Measurements from ENCODE around the gene SLC8A2. TPM values are rescaled to one million over a fixed set of nuclear protein-coding genes. Genes with fewer than 3 reads are reported as not detected.

Gene SLC8A2
- total and polyA plus RNA-seq, 2 of the 4 experiments (the other 2 are of a cell fraction): 0.05 TPM; not detected in 1

GRCh38 chr19:47421844-47422395 is 49.8 kb downstream of the SLC8A2 start:
- H3K18ac ChIP-seq (ENCODE audit: low read depth, low read length): no peak overlapping the region
- ChIA-PET CTCF (no interaction called here), POLR2A (ENCODE audit: unreplicated experiment) (no interaction called here)
- H4K20me1 ChIP-seq (ENCODE audit: insufficient read depth, low read length): peaks cover 19% of the 10 kb centered on the region
- H3K23ac ChIP-seq (ENCODE audit: low read depth, low read length): peak overlapping the region; percentile 79; the same call in 1 of the 2 replicates
- no peak overlapping the region for H4K91ac ChIP-seq (ENCODE audit: insufficient read depth, low read depth, low read length)
- dilution Hi-C loops (cut with HindIII; ENCODE audit: low sequenced_read_pairs, unreplicated experiment): no loop called here
- no peak overlapping the region for H4K5ac ChIP-seq (ENCODE audit: low read depth, low read length)
- H2BK120ac ChIP-seq (ENCODE audit: low read depth, low read length): no peak overlapping the region
- no peak overlapping the region for H2BK5ac ChIP-seq (ENCODE audit: low read depth, low read length, poor library complexity, severe bottlenecking)
- H3K4me3 ChIP-seq (ENCODE audit: insufficient read depth, low read depth, low read length): no peak overlapping the region
- H2AK9ac ChIP-seq (replicated peaks; ENCODE audit: low read depth, low read length, poor library complexity): no peak overlapping the region
- H3K56ac ChIP-seq (ENCODE audit: extremely low read depth, insufficient read depth, low read length): no peak overlapping the region
- no peak for ATAC-seq (ENCODE audit: low read depth)
- H3K27me3 ChIP-seq (ENCODE audit: control insufficient read depth, insufficient read depth, low read length): peaks cover 47% of the 10 kb centered on the region
- in situ Hi-C loops (cut with MboI; ENCODE audit: low sequenced_read_pairs): no loop called here
- H4K8ac ChIP-seq (ENCODE audit: low read depth in 2 of 2, low read length in 2 of 2): no peak overlapping the region
- H3K4ac ChIP-seq (ENCODE audit: low read depth, low read length): no peak overlapping the region
- H3K79me1 ChIP-seq (ENCODE audit: low read depth in 1 of 2, low read length in 2 of 2): peaks cover 8 to 19% of the 10 kb centered on the region in 2 experiments; a peak in 3 of 4 replicates
- no peak overlapping the region for H2AK5ac ChIP-seq (ENCODE audit: low read depth, low read length)
- H2AFZ ChIP-seq (replicated peaks; ENCODE audit: low read length, poor library complexity): peak overlapping the region; percentile 28
- peaks cover 7% of the 10 kb centered on the region for H3K9me1 ChIP-seq (ENCODE audit: insufficient read depth, low read length)
- TF ChIP-seq MAFK (IDR thresholded peaks at IDR 0.05; ENCODE audit: low read depth, low read length): no peak
- TF ChIP-seq MAZ (IDR thresholded peaks at IDR 0.05; ENCODE audit: borderline replicate concordance, low read depth, low read length): no peak
- no peak for TF ChIP-seq MXI1 (IDR thresholded peaks at IDR 0.05; ENCODE audit: borderline replicate concordance, low read depth, low read length)
- no peak for TF ChIP-seq RFX5 (IDR thresholded peaks at IDR 0.05; ENCODE audit: low read depth, low read length)
- no peak for TF ChIP-seq FOS (IDR thresholded peaks at IDR 0.05; ENCODE audit: low read depth, low read length)
- no peak for TF ChIP-seq SMC3 (IDR thresholded peaks at IDR 0.05; ENCODE audit: low read depth, low read length)
- TF ChIP-seq POLR2A (IDR thresholded peaks at IDR 0.05; ENCODE audit: low read depth, low read length): no peak
- TF ChIP-seq CTCF (conservative IDR thresholded peaks at IDR 0.05; ENCODE audit: low read depth, low read length): no peak
- TF ChIP-seq CEBPB (IDR thresholded peaks at IDR 0.05; ENCODE audit: low read depth, low read length): no peak
- TF ChIP-seq RCOR1 (IDR thresholded peaks at IDR 0.05; ENCODE audit: insufficient replicate concordance, low read length): no peak
- TF ChIP-seq ELK1 (IDR thresholded peaks at IDR 0.05; ENCODE audit: borderline replicate concordance, low read depth, low read length): no peak
- no peak for TF ChIP-seq USF2 (IDR thresholded peaks at IDR 0.05; ENCODE audit: low read depth, low read length)
- TF ChIP-seq RAD21 (IDR thresholded peaks at IDR 0.05; ENCODE audit: low read length): no peak
- TF ChIP-seq BHLHE40 (IDR thresholded peaks at IDR 0.05; ENCODE audit: low read depth, low read length): no peak
- no peak for TF ChIP-seq CHD1 (IDR thresholded peaks at IDR 0.05; ENCODE audit: low read depth, low read length)
- H2BK20ac ChIP-seq (ENCODE audit: low read depth, low read length): no peak overlapping the region
- no peak overlapping the region for H3K27ac ChIP-seq (ENCODE audit: insufficient read depth, low read length)
- no peak for DNase-seq
- H3K9me3 ChIP-seq (ENCODE audit: control insufficient read depth, insufficient read depth, low read length): no peaks in the 10 kb centered on the region
- no peak overlapping the region for H2BK15ac ChIP-seq (ENCODE audit: low read depth, low read length)
- H3K9ac ChIP-seq (ENCODE audit: low read depth, low read length): no peak overlapping the region
- intact Hi-C loops (cut with micrococcal nuclease): no loop called here
- H3K36me3 ChIP-seq (ENCODE audit: control insufficient read depth, insufficient read depth, low read length): no peaks in the 10 kb centered on the region
- peaks cover 9% of the 10 kb centered on the region for H3K4me1 ChIP-seq (ENCODE audit: control insufficient read depth, insufficient read depth, low read length)
- 6% methylated on average over 10 of the region's 31 CpGs; no CpG with 5 or more reads in 1 of the 2 experiments for WGBS, 2 experiments (ENCODE audit: extremely low coverage in 2 of 2, insufficient read length in 1 of 2)
- no TSS peak for BruUV-seq (replicated peaks)
- no peak overlapping the region for H3K14ac ChIP-seq (replicated peaks; ENCODE audit: low read depth, low read length)
- H3K4me2 ChIP-seq (ENCODE audit: low read depth, low read length): no peak overlapping the region

All from IMR-90 (cell line).